Measurements from ENCODE around the gene PET100.
"Not testable (repeated sequence)": the region's sequence is repeated elsewhere in the genome, so short reads cannot be mapped to it uniquely, and the experiment has no call there.

Gene PET100

GRCh38 chr19:7640803-7641202, 11.2 kb downstream of the PET100 start:
- DNase-seq (ENCODE audit: low read depth) = no peak
- no peak overlapping the region for H3K4me3 ChIP-seq (ENCODE audit: control insufficient read depth, low read depth, low read length)
- TF ChIP-seq, protein P1, sequence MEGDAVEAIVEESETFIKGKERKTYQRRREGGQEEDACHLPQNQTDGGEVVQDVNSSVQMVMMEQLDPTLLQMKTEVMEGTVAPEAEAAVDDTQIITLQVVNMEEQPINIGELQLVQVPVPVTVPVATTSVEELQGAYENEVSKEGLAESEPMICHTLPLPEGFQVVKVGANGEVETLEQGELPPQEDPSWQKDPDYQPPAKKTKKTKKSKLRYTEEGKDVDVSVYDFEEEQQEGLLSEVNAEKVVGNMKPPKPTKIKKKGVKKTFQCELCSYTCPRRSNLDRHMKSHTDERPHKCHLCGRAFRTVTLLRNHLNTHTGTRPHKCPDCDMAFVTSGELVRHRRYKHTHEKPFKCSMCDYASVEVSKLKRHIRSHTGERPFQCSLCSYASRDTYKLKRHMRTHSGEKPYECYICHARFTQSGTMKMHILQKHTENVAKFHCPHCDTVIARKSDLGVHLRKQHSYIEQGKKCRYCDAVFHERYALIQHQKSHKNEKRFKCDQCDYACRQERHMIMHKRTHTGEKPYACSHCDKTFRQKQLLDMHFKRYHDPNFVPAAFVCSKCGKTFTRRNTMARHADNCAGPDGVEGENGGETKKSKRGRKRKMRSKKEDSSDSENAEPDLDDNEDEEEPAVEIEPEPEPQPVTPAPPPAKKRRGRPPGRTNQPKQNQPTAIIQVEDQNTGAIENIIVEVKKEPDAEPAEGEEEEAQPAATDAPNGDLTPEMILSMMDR (conservative IDR thresholded peaks at IDR 0.05; ENCODE audit: control insufficient read depth, insufficient read depth, low read depth, low read length) = no peak

DNA sequence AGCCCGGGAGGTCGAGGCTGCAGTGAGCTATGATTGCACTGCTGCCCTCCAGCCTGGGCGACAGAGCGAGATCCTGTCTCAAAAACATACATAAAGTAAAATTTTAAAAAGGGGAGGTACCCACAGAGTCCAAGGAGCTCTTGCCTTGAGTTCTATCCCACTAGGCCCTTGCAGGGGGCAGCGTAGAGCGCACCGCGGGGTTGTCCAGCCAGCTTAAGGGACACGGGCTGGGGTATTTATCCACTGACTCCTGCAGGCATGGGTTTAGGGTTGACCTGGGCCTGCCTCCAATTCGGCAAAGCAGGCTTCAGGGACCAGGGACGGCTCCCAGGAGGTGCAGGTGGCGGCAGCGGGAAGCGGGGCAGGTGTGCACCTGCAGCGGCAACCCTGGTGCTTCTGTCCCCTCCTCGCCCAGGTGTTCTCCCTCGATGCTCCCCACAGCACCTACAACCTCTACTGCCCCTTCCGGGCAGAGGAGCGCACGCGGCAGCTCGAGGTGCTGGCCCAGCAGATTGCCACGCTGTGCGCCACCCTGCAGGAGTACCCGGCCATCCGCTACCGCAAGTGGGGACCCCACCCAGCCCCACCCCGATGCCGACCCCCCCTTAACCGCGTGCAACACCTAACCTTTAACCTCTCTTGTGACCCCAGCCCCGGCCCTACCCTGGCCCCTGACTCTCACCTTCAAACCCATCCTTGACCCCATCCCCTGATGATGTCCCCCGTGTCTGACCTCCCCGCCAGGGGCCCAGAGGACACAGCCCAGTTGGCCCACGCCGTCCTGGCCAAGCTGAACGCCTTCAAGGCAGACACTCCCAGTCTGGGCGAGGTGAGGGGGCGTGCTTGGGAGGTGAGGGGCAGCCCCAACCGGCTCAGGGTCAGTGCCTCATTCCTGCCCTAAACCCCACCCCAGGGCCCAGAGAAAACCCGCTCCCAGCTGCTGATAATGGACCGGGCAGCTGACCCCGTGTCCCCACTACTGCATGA, 12.0 kb downstream of the PET100 start:
- no peak overlapping the region for H3K4me3 ChIP-seq (ENCODE audit: control insufficient read depth, low read depth, low read length)
- TF ChIP-seq, protein P1 (conservative IDR thresholded peaks at IDR 0.05; ENCODE audit: control insufficient read depth, insufficient read depth, low read depth, low read length) = no peak
- no peak for DNase-seq (ENCODE audit: low read depth)

DNA sequence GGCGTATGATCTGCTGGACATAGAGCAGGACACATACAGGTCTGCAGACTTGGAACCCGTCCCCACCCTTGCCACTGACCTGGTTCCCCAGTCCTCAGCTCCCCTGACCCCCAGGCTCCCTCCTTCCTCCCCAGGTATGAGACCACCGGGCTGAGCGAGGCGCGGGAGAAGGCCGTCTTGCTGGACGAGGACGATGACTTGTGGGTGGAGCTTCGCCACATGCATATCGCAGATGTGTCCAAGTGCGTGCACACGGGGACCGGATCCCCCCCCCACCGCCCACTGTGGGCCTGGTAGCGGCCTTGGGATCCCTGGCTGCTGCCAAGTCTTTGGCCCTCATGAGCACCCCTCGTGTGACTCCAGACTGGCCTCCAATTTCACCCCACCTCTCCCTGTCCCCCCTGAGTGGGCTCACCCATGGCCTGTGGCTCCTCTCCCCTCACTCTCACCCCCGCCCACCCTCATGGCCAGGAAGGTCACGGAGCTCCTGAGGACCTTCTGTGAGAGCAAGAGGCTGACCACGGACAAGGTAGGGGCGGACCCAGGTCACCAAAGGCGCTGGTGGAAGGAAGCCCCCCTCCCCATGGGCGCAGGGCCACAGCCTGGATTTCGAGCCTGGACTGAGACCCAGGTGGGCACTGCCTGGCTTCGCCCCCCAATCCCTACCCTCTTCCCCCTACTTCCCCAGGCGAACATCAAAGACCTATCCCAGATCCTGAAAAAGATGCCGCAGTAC, 12.9 kb downstream of the PET100 start:
- TF ChIP-seq, protein P1 (conservative IDR thresholded peaks at IDR 0.05; ENCODE audit: control insufficient read depth, insufficient read depth, low read depth, low read length) = no peak
- DNase-seq (ENCODE audit: low read depth) = no peak
- no peak overlapping the region for H3K4me3 ChIP-seq (ENCODE audit: control insufficient read depth, low read depth, low read length)

DNA sequence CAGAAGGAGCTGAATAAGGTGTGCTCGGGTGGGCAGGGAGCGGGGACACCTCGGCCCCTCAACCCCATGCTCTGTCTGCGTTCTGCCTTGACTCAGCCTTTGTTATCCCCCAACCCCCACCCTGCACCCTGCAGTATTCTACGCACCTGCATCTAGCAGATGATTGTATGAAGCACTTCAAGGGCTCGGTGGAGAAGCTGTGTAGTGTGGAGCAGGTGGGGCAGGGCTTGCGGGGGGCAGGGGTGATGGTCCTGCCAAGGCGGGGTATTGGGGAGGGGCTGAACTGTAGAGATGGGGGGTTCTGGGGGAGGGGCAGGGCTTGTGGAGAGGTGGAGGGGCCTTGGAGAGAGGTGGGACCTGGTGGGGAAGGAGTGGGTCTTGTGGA, 13.4 kb downstream of the PET100 start:
- DNase-seq (ENCODE audit: low read depth) = no peak
- TF ChIP-seq, protein P1 (conservative IDR thresholded peaks at IDR 0.05; ENCODE audit: control insufficient read depth, insufficient read depth, low read depth, low read length) = no peak
- no peak overlapping the region for H3K4me3 ChIP-seq (ENCODE audit: control insufficient read depth, low read depth, low read length)

GRCh38 chr19:7643629-7644549, 14.3 kb downstream of the PET100 start:
- not testable (repeated sequence) for DNase-seq (ENCODE audit: low read depth); H3K4me3 ChIP-seq (ENCODE audit: control insufficient read depth, low read depth, low read length)

DNA sequence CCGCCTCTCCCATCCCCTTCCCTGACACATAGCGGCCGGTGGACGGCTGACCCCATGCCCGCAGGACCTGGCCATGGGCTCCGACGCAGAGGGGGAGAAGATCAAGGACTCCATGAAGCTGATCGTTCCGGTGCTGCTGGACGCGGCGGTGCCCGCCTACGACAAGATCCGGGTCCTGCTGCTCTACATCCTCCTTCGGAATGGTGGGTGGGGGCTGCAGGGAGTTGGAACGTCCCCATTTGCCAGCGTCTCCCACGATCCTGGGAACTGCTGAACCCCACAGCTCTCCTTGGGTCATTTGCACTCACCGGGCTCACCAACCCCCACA, 14.9 kb downstream of the PET100 start:
- no peak for DNase-seq (ENCODE audit: low read depth)
- no peak overlapping the region for H3K4me3 ChIP-seq (ENCODE audit: control insufficient read depth, low read depth, low read length)
- TF ChIP-seq, protein P1 (conservative IDR thresholded peaks at IDR 0.05; ENCODE audit: control insufficient read depth, insufficient read depth, low read depth, low read length) = no peak

Data from fibroblast of mammary gland (primary cell).